SK-MEL-5 (cell line): ENCODE measurements around the gene GIMAP4. TPM values are rescaled to one million over a fixed set of nuclear protein-coding genes. Genes with fewer than 3 reads are reported as not detected.

Experiments
- DNase-seq: peaks from one replicate; pipeline ENCODE4 v3.0.0-alpha.2; 2016; ENCODE audit warnings: low read depth, low spot score
- in situ Hi-C: cut with HindIII; loops from 2 replicates; pipeline ENCODE4 v1.10.0; 2016; ENCODE audit warnings: low sequenced_read_pairs, high pct_unique_total_duplicates, low pct_unique_long_range_greater_than_20kb
- total RNA-seq: library from RNA; depleted of rRNA; stranded (reverse); fragments of >200 nt; shearing (Covaris generic); gene quantifications from 2 replicates; pipeline ENCODE4 v1.2.3, GENCODE V29; 2014; rRNA removed

GIMAP4 gene
- total RNA-seq, 1 experiment from 2014 or later = not detected

GRCh38 chr7:150620617-150621371, 53.6 kb downstream of the GIMAP4 start:
- no peak for DNase-seq
- in situ Hi-C loops = no loop called here

DNA sequence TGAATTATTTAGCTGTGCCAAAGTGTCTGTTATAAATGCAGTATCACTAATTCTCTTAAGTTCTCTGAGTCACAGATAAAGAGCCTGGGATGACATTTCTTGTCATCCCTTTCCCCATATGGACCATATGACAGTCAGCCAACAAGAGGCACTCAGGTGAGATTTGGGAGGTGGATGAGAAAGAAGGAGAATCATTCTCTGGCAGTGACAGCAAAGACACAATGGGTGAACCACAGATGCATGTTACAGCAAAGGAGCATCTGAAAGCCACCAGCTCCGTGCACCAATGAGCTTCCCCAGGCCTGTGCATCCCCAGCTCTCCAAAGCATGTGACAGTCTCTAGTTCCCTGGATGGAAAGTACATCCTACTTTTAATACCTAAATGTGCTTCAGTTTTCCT, 54.2 kb downstream of the GIMAP4 start:
- DNase-seq = no peak
- in situ Hi-C loops = no loop called here

Other genes starting within 250 kb of the GIMAP4 start
- gene LRRC61, start 244.0 kb upstream of the GIMAP4 start, total RNA-seq = not detected in 2 replicates
- gene ACTR3C, start 243.8 kb upstream of the GIMAP4 start, total RNA-seq = not detected in 2 replicates
- not detected in 2 replicates for gene RARRES2, start 225.8 kb upstream of the GIMAP4 start, total RNA-seq
- 131 TPM in 2 replicates for gene REPIN1, start 198.6 kb upstream of the GIMAP4 start, total RNA-seq
- gene ZNF775, start 188.1 kb upstream of the GIMAP4 start, total RNA-seq = 10.4 and 10.5 TPM in 2 replicates
- gene GIMAP8, start 116.8 kb upstream of the GIMAP4 start, total RNA-seq = not detected in 2 replicates
- not detected in 2 replicates for gene GIMAP7, start 52.5 kb upstream of the GIMAP4 start, total RNA-seq
- not detected in 2 replicates for gene GIMAP6, start 65.0 kb downstream of the GIMAP4 start, total RNA-seq
- gene GIMAP2, start 118.3 kb downstream of the GIMAP4 start, total RNA-seq = 12.6 and 13.5 TPM in 2 replicates
- gene GIMAP1, start 149.2 kb downstream of the GIMAP4 start, total RNA-seq = not detected in 2 replicates
- gene GIMAP5, start 170.0 kb downstream of the GIMAP4 start, total RNA-seq = 0.26 and 0.35 TPM in 2 replicates
- gene TMEM176B, start 233.0 kb downstream of the GIMAP4 start, total RNA-seq = 0.63 and 1.4 TPM in 2 replicates
- not detected in 2 replicates for gene TMEM176A, start 233.4 kb downstream of the GIMAP4 start, total RNA-seq